PFSK-1 (cell line): ENCODE measurements around the gene SPRY2.

Experiments used
- POLR2AphosphoS5 ChIP-seq: IDR thresholded peaks from 2 replicates; pipeline ENCODE4 v1.6.1; 2012; ENCODE audit warnings: low read depth, mild to moderate bottlenecking, control low read depth, low read length, moderate library complexity
- REST ChIP-seq, 2 experiments: IDR thresholded peaks; 2 replicates each; pipeline versions ENCODE4 v1.6.1 to v1.8.0; 2011 to 2012; ENCODE audit warnings: low read depth in 2 of 2, low read length in 2 of 2, control low read depth in 1 of 2, inconsistent platforms in 1 of 2, mild to moderate bottlenecking in 1 of 2, moderate library complexity in 1 of 2; ENCODE audit not compliant: insufficient read depth in 1 of 2

- TF ChIP-seq POLR2AphosphoS5 (no peak), REST (IDR thresholded peaks at IDR 0.05; ENCODE audit: insufficient read depth in 1 of 2, low read depth in 2 of 2, low read length in 2 of 2) (no peak)
These were observed 845 bp downstream of the SPRY2 start for GRCh38 chr13:80339912-80340650.
